Measurements from ENCODE around the gene LANCL1.

LANCL1 gene, protein sequence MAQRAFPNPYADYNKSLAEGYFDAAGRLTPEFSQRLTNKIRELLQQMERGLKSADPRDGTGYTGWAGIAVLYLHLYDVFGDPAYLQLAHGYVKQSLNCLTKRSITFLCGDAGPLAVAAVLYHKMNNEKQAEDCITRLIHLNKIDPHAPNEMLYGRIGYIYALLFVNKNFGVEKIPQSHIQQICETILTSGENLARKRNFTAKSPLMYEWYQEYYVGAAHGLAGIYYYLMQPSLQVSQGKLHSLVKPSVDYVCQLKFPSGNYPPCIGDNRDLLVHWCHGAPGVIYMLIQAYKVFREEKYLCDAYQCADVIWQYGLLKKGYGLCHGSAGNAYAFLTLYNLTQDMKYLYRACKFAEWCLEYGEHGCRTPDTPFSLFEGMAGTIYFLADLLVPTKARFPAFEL

DNA sequence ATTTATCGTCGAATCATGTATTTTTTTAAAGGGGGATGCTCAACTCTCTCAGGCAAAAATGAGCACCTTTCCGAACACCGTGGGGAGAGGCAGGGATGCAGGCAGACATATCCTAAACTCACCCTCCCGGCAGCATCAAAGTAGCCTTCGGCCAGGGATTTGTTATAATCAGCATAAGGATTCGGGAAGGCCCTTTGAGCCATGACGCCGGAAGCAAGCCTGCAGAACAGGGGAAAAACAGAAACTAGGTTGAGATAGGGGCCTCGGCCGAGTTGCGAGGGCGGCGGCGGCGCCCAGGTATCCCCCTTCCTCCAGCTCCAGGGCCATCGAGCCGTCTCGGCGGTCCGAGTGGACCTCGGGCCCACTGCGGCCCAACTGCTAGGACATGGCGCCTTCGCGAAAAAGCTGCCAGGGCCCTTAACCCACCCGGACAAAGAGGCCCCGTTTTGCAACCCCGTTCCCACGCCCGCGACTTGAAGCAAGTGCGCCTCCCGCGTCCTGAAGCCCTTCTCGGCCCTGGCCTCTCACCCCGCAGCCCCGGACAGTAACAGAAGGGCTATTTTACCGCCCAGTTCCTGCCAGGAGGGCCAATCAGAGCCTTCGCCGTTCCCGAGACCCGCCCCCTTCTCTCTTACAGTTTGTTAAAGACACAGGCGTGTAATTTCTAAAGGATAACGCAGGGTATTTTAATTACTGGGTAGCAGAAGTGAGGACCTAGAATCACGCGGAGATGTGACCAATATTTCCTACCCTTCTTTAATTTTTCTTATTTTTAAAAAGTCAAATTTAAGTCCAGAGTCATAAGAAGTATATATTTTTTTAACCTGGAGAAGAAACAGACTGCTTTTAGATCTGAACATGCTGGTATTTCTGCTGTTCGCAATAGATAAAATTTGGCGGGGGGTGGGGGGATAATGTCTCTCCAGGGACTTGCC, at the start of gene LANCL1:
Gene LANCL1 (minus strand): TSS at position 566 of the 935 bp plus-strand sequence. CDS start 363 bp downstream, at position 203.
- peak; percentile 80 for DNase-seq

DNA sequence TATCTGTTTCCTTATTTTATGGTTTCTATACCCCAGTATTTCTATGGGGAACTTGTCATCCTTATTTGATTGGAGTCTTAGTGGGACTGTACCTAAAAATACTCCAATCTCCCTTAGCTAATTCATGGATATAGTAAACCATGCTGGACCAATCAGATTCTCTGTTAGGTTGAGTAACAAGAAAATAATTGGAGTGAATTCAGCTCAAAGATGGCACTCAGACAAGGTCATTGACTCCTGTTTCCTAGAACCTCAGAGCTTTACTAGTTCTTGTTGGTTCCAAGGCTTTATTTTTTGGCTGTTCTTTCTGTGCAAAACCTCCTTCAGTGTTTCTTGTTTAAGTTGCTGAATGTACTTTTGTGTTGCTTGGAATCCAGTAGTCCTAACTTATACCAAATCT, 48.0 kb upstream of the LANCL1 start:
- no peak for DNase-seq

DNA sequence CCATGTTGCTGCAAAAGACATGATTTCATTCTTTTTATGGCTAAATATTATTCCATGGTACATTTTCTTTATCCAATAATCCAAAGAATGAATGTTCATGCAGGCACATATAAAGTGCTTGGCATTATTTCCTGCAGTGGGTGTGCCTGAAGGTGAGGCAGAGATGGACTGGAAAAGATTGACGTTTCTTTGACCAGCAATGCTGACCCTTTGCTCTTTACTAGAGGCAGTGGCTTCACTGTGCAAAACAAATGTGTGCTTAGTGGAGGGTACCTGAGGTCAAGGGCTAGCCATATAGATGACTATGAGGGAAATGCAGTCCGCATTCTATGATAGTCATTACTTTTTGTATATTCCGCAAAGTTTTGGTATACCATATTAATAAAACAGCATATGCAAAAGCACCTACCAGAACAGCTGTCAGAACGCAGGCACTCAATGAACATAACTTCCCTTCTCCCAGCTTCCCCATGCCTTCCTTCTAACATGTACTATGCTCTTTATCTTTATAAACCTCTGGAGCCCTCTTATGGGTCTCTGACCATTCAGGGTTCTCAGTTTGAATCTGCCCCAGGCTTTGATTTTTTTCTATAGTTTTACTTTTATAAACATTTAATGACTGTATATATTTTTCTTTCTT, 47.2 kb upstream of the LANCL1 start:
- DNase-seq = no peak

DNA sequence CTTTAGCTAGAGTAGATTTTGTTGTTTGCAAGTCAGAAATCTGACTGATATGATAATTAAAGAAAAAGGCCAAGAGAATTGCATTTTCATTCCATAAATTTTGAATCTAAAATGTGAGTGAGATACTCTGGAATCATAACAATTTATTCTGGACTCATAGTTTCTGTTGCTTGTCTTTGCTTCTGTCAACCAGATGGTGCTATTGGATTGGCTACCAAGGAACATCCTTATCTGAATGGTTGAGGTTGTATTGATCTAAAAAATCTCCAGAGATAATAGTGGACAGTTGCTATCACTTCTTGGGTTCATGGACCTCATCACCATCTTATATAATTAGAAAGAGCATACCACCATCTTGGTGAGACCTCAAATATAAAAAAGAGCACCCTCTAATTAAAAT, 45.8 kb upstream of the LANCL1 start:
- no peak for DNase-seq

DNA sequence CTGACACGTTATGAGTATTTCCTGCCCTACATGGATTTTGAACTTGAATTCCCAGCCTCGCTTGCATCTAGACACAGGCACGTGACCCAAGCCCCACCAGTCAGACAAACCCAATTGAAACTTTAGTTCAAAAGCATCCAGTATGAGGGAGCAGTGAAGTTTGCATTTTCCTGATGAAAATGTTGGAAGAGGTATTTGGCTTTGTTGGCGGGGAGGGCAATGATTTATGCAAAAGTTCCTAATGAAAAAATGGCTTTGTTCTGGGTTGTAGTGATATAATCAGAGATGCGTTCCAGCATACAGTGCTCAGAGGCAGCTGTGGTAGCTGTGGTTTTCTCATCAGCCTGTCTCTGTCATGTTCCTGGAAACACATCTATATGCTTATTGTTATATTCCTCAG, 43.0 kb upstream of the LANCL1 start:
- no peak for DNase-seq

DNA sequence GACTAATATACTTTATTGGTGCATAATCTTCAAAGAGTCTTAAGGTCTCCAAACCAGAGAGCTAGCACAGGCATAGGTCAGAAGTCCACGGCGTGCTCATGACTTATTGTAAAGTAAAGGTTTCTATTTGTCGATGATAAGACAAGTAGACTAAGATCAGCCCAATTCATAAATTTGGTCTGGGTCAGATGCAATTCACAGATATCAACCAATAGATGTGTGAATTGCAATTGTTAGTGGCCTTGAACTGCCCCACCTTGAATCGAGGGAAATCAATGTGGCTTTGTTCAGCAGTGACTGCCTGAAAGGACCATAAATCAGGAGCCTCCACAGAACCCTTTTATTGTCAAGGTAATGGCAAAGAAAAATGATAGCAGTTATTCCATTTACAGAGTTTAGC, 40.7 kb upstream of the LANCL1 start:
- DNase-seq = no peak

DNA sequence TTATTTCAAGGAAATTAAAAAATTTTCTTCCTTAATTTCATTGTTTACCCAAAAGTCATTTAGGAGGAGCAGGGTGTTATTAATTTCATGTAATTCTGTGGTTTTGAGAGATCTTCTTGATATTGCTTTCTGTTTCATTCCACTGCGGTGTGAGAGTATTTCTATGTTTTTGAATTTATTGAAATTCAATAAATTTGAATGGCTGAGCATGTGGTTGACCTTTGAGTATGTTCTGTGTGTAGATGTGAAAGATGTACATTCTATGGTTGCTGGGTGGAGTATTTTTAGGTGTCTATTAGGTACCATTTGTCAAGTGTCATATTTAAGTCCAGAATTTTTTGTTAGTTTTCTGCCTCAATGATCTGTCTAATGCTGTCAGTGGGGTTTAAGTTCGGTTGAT, 39.4 kb upstream of the LANCL1 start:
- no peak for DNase-seq

DNA sequence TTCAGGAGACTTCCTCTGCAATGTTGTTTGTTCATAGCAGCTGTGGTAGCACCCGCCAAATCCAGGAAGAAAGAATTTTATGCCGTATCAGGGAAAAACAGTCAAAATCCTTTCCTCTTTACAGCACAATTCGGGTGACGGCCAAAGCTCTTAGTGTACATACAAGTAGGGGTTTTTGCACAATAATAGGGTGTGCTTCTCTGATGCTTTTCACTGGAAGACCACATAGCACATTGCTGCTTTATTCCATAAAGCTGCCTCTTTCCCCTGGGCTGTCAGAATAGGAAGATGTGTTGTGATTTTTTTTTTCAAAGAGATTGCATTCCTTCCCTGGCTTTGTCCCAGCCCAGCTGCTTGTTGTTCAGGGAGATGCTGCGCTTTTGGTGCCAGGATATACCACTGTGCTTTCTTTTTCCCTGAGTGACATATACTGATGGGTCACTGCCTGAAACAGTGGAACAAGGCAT, 27.2 kb upstream of the LANCL1 start:
- no peak for DNase-seq

DNA sequence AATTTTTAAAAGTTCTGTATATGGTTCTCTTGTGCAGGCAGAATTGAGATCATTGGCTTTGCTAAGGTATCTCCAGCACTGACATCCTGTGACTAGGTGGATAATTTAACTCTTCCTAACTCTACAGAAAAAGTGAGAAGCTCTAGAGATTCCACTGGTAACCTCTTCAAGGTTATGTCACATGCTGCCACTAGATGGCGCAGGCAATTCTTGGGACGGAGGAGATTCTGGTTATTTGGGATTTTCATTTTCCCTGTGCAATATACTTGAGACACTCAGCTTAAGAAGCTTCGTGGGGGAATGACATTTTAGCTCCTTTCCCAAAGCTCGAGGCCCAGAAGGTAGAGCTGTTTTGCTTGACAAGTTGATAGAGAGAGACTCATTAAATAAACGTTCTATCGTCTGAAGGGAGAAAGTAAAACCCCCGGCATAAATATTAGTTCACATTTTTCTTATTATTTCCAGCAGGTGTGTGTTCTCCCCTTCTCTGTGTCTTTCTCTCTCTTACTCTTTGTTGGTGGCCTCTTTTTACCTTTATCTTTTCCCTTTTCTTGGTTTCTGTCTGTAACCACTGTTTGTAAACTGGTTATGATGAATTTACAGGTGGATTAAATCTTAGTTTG, 26.6 kb upstream of the LANCL1 start:
- peak; percentile 13 for DNase-seq

DNA sequence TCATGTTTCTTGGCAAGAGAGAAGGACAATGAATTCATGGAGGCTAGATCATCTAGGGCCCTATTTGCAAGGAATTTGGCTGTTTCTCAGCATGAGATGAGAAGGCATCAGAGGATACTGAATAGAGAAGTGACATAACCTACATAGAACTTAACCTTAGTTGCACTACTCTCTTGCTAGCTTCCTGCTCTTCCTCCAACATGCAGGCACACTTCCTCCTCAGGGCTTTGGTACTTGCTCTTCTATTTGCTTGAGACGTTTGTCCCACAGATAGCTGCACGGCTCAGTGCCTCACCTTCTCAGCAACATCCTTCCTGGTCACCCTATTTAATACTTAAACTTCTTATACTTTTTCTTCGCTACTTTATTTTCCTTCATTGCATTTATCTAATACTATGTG, 20.0 kb upstream of the LANCL1 start:
- no peak for DNase-seq

DNA sequence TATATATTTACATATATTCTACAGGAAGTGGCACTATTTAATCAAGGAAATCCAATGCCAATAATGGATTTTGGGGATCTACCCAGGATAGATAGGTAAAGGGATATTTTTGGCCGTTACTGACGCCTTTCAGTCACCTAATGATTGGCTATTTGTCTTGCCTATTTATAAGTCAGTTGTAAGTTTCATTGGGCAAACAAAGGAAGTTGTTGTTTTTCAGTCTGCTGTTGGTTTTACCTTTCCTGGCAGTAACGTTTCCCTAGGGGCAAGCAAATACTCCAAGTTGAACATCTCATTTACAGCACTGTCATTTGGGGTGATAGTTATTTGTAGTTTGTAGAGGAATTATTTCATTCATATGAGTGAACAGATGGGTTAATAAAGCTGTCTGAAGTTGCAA, 17.0 kb upstream of the LANCL1 start:
- no peak for DNase-seq

DNA sequence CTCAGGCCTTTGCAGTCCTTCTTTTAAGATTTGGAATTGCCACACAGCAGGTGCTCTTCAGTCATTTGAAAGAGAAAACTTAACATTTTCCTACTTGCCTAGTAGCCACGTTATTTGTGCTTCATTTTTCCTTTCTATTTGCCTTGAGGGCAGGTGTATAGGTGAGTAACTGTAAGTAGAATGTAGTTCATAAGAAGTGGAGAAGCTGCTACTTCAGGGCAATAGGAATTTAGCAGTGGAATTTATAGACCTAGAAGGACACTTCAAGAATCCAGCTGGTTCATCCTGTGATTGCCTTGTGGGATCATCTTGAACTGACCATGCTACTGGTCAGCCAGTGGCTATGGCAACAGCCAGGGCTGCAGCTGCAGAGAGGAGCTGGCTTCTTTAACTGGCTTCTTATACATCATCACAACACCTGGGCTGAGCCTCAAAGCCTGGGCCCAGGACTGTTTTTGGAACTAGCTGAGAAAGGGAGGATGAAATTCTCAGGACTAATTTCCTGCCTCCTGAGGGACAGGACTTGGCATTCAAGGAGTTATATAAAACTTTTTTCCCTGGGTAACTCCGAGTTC, 5.1 kb upstream of the LANCL1 start:
- DNase-seq = no peak

DNA sequence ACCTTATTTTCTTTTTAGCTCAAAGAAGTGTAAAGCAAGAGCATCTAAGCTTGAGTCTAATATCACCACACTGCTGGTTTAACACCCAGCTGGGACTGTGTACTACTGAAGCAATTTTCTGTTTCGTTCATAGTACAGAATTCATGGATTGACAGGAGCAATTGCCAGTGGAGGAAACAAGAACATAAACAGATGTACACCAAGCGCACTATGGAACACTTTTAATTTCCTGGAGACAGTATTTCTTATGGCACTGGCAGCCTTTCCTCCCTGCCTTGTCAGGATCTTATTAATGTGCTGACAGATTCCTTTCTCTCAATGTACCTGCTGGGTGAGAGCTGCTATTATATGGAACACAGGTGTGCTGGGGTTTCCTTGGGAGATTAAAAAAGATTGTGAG, 4.2 kb upstream of the LANCL1 start:
- no peak for DNase-seq

DNA sequence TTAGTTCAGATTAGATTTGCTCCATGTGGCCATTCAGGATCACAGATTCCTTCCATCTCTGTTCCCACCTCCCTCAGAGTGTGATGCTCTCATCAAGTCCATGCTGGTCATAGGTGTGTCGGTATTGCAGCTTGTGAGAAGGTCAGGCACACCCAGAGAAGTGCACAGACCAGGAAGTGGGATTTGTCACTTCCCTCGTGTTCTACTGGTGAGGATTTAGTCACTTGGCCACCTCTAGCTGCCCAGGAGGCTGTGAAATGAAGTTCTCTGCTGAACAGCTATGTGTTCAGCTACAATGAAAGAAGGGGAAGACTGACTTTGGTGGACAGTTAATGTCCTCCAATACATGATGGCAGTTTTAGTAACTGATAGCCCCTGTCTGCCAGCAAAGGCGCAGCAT, 3.5 kb upstream of the LANCL1 start:
- no peak for DNase-seq

DNA sequence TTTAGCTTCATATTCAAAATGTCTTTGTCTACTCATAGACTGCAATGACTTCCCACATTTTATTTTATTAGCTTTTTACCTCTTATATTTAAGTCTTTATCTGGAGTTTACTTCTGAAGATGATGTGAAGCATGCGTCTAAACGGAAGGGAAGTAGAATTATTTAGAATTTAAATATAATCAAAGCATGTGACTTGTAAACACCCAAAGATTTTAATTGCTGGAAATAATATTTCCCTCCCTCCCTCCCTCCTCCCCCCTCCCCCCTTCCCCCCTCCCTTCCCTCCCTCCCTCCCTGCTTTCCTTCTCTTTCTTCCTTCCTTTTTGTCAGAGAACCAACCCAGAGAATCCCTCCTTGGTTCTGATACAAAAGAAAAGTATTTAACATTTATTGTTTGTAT, 2.1 kb upstream of the LANCL1 start:
- no peak for DNase-seq

DNA sequence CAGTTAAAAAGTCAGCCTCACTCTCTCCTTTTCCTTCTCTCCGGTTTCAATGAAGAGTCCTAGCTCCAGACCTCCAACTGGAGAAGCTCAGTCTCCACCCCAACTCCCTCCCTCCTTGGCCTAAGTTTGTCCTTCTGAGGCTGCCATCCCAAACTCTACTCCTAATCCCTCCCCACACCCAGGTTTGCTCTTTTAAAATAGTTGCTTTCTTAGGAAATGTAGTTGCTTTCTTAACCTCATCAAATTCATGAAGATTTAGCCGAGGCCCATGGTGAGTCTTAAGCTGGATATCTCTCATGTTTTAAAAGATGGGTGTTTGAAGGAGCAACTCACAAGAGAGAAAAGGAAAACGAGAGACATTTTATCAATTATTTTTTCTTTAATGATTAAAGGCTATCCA, 937 bp upstream of the LANCL1 start:
- DNase-seq = no peak

DNA sequence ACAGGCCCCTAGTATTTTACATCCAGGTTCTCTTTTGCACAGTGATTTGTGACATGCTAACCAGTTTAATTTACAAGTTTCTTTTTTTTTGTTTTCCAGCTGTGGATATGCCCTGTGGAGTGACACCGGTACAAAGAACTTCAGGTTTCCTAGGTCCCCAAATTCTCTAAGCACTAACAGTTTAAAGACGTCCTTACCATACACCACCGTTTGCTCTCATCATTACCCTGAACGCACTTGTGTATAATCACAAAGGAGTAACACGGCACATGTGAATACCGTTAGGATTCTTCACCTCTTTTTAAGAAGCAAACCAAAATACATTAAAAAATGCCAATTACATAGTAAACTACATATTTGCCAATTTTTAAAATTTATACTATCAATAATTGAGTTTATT, 853 bp downstream of the LANCL1 start:
- DNase-seq = no peak

DNA sequence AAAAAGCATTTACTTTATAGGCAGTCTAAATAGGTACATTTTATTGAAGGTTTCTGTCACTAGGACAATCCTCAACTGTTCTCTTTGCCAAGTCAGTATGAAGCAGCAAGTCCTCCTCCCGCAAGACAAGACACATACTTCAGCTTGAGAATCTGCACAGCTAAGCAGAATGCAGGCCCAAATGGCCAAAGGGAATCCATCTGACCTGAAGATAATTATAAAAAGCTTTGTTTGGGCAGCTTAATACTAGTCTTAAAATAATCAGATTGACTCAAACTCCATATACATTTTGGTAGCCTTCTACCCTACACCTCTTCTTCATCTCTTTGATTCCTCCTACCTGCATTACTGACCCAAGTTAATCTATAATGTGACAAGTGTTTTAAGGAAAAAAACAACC, 1.8 kb downstream of the LANCL1 start:
- DNase-seq = no peak

DNA sequence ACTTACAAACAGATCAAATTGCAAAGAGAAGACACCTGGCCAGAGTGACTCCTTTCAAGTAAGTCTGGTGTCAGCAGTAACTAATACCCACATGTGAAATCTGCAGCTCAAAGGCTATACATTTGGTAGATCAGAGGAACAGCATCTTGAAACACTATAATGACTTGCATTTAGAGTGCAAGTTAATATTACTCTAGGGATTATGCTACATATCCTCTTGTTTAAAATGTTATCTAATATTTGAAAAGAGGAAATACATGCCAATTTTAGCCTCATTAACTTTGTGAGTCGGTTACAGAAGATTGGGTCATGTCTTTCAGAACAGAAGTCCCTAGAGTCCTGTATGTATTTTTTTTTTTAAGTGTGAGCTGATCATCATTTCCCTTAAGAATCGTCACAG, 15.2 kb downstream of the LANCL1 start:
- DNase-seq = no peak

DNA sequence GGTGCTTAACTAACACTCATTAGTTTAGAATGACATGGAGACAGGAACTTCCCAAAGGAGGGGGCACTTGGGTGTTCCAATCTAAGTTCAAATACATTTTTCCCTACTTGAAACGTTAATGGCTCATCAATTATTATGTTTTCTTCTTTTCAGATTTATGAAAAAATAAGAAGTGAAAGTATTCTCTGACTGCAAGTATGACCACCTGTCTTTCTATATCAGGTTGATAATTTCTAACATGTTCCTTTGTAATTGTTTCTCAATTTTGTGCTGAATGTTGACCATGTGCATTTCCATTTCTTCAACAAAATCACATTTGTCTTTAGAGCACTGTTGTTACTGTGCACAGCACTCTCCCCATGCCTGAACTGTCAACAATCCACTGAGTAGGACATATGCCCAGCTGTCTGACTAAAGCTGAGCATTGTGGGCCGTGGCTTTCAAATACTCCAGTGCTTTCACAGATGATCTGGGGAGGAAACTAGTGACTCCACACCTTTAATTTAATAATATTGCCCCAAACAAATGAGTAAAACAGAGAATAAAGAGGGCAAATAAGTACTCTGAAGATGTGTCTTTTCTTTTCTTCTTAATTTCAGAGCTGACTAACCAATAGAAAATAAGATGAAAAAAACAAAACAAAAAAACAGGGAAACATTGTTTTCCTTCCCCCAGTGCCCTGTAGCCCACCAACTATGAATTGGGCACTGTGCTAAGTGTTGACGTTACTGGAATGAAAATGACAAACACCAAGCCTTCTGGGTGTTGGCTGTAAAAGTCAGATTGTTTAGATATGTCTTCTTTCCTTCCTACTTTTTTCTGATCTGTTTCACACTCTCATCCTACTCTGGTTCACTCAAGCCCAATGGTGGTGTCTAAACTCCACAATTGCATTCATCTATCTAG, 16.0 kb downstream of the LANCL1 start:
- DNase-seq = no peak

DNA sequence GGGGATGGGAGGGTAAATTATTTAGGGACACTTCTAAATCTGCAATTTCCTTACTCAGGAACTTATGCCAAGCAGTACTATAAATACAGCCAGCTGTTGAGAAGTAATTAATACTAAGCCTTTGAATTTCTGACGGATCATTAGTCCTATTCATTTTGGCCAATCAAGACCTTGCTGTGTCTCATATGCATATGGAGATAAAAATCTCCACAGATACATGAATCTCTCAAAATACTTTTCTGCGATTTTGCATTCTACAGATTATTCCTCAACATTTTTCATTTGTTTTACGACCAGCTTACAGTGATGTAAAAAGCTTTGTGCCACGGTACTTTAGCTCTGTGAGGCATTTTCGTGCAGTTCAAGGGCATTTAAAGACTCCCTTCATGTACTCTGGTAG, 16.7 kb downstream of the LANCL1 start:
- DNase-seq = no peak

DNA sequence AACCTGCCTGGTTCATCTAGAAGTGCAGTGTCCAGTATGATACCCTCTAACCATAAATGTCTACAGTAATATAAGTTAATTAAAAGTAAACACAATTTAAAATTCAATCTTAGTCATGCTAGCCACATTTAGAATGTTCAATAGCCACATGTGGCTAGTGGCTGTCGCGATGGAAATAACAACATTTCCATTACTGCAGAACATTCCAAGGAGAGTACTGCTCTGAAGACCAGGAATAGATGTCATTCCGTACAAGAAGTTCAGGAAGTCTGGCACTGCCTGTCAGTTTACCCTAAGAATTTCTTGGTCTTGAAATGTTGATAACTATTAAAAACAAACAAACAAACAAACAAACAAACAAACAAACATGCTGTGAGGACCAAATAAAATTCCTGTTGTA, 17.2 kb downstream of the LANCL1 start:
- no peak for DNase-seq
